LNCaP clone FGC (cell line): ENCODE results near the gene CEND1.
A peak's percentile ranks its signal among the peaks of the same experiment; 100 is the strongest.

Experiments
- DNase-seq: peaks from one replicate; pipeline ENCODE4 v3.0.0-alpha.2; 2011; ENCODE audit warnings: low read depth
- H3K4me3 ChIP-seq: 2 replicates; pipeline ENCODE4 v1.5.1; 2011; ENCODE audit warnings: mild to moderate bottlenecking, low read depth, low read length, control low read depth
- TF ChIP-seq, protein P1 (sequence below): IDR thresholded peaks from 2 replicates; pipeline ENCODE4 v1.5.1; 2012; ENCODE audit warnings: mild to moderate bottlenecking; ENCODE audit not compliant: control insufficient read depth, insufficient read depth; ENCODE audit errors: extremely low read depth

CEND1 gene

DNA sequence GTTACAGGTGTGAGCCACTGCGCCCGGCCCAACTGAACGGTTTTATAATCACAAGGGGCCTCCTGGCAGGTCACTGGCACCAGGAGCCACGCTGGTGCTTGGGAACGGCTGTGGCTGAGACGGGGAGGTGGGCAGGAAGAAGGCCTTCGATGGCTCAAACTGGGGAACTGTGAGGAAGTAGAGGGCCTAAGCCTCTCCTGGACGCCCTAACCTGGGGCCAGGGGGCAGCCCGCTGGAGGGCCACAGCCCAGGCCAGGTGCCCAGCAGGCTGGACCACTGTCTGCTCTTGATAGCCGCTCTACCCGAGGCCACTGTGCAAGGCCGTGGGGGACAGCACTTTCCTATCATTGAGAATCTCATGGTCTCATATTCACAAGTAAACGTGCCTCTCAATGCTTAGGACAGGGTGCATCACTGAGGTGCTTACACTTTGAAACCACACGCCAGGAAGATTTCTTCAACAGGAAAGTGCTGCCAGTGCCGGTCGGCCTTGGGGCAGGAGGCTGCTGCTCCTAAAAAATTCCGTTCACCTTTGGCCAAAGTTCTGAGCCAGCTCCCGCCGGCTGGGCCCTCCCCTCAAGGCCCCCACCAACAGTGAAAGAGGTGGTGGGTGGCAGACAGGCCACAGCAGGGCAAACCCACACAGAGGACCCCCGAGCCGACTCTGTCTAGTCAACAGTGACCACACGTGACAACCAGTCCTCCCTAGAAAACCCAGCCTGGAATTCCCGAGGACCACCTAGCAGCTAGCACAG lies 19.8 kb downstream of the CEND1 start:
- no peak overlapping the region for H3K4me3 ChIP-seq
- TF ChIP-seq, protein P1, sequence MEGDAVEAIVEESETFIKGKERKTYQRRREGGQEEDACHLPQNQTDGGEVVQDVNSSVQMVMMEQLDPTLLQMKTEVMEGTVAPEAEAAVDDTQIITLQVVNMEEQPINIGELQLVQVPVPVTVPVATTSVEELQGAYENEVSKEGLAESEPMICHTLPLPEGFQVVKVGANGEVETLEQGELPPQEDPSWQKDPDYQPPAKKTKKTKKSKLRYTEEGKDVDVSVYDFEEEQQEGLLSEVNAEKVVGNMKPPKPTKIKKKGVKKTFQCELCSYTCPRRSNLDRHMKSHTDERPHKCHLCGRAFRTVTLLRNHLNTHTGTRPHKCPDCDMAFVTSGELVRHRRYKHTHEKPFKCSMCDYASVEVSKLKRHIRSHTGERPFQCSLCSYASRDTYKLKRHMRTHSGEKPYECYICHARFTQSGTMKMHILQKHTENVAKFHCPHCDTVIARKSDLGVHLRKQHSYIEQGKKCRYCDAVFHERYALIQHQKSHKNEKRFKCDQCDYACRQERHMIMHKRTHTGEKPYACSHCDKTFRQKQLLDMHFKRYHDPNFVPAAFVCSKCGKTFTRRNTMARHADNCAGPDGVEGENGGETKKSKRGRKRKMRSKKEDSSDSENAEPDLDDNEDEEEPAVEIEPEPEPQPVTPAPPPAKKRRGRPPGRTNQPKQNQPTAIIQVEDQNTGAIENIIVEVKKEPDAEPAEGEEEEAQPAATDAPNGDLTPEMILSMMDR: no peak
- no peak for DNase-seq

DNA sequence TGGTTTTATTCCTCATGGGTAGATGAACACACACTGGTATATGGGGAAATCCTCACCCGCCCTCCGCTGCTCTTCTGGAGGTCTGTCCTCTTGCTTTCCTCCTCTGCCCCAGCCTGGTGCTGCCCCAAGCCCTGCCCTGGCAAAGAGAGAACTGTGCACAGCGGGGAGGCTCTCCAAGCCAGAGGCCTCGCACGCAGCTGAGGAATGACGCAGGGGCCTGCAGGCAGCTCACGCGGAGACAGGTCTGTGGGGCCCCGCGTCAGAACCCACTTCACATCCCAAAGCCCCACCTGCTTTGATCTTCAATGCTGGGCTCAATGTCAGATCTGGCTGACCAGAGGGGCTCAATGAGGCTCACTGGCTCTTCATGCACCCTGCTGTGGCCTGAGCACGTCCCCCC lies 22.7 kb downstream of the CEND1 start:
- no peak for DNase-seq
- H3K4me3 ChIP-seq: no peak overlapping the region
- TF ChIP-seq, protein P1: no peak

- no peak overlapping the region for H3K4me3 ChIP-seq
- DNase-seq: no peak
- TF ChIP-seq, protein P1: no peak
Measured at GRCh38 chr11:766936-767210, 23.0 kb downstream of the CEND1 start.

GRCh38 chr11:766106-766935 lies 23.6 kb downstream of the CEND1 start:
- TF ChIP-seq, protein P1: no peak
- no peak overlapping the region for H3K4me3 ChIP-seq
- DNase-seq: no peak

DNA sequence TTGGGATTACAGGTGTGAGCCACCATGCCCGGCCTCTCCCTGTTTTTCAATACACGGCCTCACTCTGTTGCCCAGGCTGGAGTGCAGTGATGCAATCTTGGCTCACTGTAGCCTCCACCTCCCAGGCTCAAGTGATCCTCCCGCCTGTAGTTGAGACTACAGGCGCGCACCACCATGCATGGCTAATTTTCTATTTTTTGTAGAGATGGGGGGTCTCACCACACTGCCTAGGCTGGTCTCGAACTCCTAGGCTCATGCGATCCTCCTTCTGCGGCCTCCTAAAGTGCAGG lies 24.1 kb downstream of the CEND1 start:
- no peak for DNase-seq

GRCh38 chr11:765025-765801 lies 24.7 kb downstream of the CEND1 start:
- TF ChIP-seq, protein P1: peak; percentile 70
- H3K4me3 ChIP-seq: no peak overlapping the region
- DNase-seq: no peak

More for the DNA sequence above, 24.1 kb downstream of the CEND1 start:
- TF ChIP-seq, protein P1: no peak
- H3K4me3 ChIP-seq: no peak overlapping the region
